ENCODE measurements around the gene KCNIP4.

- no peak for TF ChIP-seq CTCF (conservative IDR thresholded peaks at IDR 0.05; ENCODE audit: low read length)
- no peak for TF ChIP-seq EZH2phosphoT487 (IDR thresholded peaks at IDR 0.05; ENCODE audit: borderline replicate concordance)
Measured at GRCh38 chr4:21628116-21628670, 320.4 kb downstream of the KCNIP4 start.
